Transverse colon (tissue), 3 donors: ENCODE results near the gene RIN3.

ENCODE experiments used
- CTCF ChIP-seq, 5 experiments: fragments of 200-600 bp in 3 of 5; fragments of 450-650 bp in 2 of 5; sonication (generic) in 3 of 5; IDR thresholded peaks; 1 replicate in 2 of 5; 2 replicates in 3 of 5; pipeline ENCODE4 v1.5.1; 2016 to 2017; ENCODE audit warnings: antibody characterized with exemption in 5 of 5, inconsistent platforms in 3 of 5, mild to moderate bottlenecking in 2 of 5, moderate library complexity in 1 of 5
- POLR2A ChIP-seq: fragments of 450-650 bp; IDR thresholded peaks from one replicate; pipeline ENCODE4 v1.6.1; 2016; ENCODE audit warnings: antibody characterized with exemption, mild to moderate bottlenecking, moderate library complexity

GRCh38 chr14:92531106-92531873, 17.7 kb downstream of the RIN3 start:
- TF ChIP-seq CTCF (IDR thresholded peaks at IDR 0.05) (no peak), POLR2A (no peak)
